Breast epithelium (tissue), 3 donors: ENCODE data around the gene VDAC2.

ENCODE experiments used
- CTCF ChIP-seq, 3 donors: fragments of 450-650 bp; IDR thresholded peaks; one replicate each; pipeline ENCODE4 v1.5.1; 2016 to 2017; ENCODE audit warnings: antibody characterized with exemption in 3 of 3, mild to moderate bottlenecking in 3 of 3, moderate library complexity in 3 of 3
- POLR2A ChIP-seq: fragments of 450-650 bp; IDR thresholded peaks from one replicate; pipeline ENCODE4 v1.6.1; 2016; ENCODE audit warnings: antibody characterized with exemption, mild to moderate bottlenecking, moderate library complexity
- POLR2AphosphoS5 ChIP-seq, 3 donors: sonication (generic); formaldehyde crosslinking; IDR thresholded peaks; one replicate each; pipeline ENCODE4 v1.6.1; 2017; ENCODE audit warnings: antibody characterized with exemption in 3 of 3

- TF ChIP-seq POLR2A (no peak), CTCF (IDR thresholded peaks at IDR 0.05) (no peak), POLR2AphosphoS5 (IDR thresholded peaks at IDR 0.05) (no peak)
Observed at GRCh38 chr10:75245354-75246250, 35.0 kb downstream of the VDAC2 start.
